ENCODE data around the gene USP40. TPM values are rescaled to one million over a fixed set of nuclear protein-coding genes. Genes with fewer than 3 reads are reported as not detected.

Gene USP40
- total and polyA plus RNA-seq, 2 experiments from 2014 or later = 5.7 to 11.7 TPM

DNA sequence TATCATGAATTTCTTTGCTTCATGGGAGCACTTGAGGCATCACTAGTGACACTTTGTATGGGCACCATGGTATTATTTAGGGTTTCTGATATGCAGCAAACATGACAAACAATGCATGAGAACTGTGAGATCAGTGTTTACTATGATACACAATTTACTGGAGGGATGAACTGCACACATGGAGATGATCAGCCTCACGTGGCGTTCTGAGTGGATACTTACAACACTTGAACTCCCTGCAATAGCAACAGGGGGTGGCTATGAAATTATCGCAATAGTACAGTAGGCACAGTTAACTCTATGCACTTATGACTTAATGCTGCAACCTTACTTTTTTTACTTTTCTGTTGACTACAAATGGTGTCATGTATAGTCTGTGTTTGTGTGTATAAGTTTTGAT is 32.4 kb upstream of the USP40 start:
- Mint-ChIP-seq H3K27me3 (ENCODE audit: insufficient read depth, low read depth, poor library complexity) (no peaks in the 10 kb centered on the region), H3K9me3 (peaks cover 15% of the 10 kb centered on the region), H3K4me3 (no peak overlapping the region), H3K27ac (no peak overlapping the region), H3K36me3 (ENCODE audit: low read depth) (no peaks in the 10 kb centered on the region), H3K4me1 (no peaks in the 10 kb centered on the region)
- no peaks in the 10 kb centered on the region for H3K36me3 ChIP-seq (ENCODE audit: insufficient read depth)
- no peaks in the 10 kb centered on the region; the same call in none of the 2 replicates for H3K9me2 ChIP-seq (ENCODE audit: insufficient read depth)
- DNase-seq (ENCODE audit: low spot score) (no peak), ATAC-seq (no peak)
- H3K4me2 ChIP-seq = no peak overlapping the region
- H3K27me3 ChIP-seq (ENCODE audit: insufficient read depth) = no peaks in the 10 kb centered on the region
- TF ChIP-seq EZH2phosphoT487 (IDR thresholded peaks at IDR 0.05; ENCODE audit: unreplicated experiment) = no peak
- TF ChIP-seq ZNF331 (CRISPR knock-in tag; IDR thresholded peaks at IDR 0.05; ENCODE audit: low read depth) = no peak
- TF ChIP-seq STAT1 (IDR thresholded peaks at IDR 0.05; ENCODE audit: unreplicated experiment) = no peak
- TF ChIP-seq, protein P1, sequence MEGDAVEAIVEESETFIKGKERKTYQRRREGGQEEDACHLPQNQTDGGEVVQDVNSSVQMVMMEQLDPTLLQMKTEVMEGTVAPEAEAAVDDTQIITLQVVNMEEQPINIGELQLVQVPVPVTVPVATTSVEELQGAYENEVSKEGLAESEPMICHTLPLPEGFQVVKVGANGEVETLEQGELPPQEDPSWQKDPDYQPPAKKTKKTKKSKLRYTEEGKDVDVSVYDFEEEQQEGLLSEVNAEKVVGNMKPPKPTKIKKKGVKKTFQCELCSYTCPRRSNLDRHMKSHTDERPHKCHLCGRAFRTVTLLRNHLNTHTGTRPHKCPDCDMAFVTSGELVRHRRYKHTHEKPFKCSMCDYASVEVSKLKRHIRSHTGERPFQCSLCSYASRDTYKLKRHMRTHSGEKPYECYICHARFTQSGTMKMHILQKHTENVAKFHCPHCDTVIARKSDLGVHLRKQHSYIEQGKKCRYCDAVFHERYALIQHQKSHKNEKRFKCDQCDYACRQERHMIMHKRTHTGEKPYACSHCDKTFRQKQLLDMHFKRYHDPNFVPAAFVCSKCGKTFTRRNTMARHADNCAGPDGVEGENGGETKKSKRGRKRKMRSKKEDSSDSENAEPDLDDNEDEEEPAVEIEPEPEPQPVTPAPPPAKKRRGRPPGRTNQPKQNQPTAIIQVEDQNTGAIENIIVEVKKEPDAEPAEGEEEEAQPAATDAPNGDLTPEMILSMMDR (conservative IDR thresholded peaks at IDR 0.05; ENCODE audit: low read depth in 2 of 2) = no peak
- TF ChIP-seq, protein P2, sequence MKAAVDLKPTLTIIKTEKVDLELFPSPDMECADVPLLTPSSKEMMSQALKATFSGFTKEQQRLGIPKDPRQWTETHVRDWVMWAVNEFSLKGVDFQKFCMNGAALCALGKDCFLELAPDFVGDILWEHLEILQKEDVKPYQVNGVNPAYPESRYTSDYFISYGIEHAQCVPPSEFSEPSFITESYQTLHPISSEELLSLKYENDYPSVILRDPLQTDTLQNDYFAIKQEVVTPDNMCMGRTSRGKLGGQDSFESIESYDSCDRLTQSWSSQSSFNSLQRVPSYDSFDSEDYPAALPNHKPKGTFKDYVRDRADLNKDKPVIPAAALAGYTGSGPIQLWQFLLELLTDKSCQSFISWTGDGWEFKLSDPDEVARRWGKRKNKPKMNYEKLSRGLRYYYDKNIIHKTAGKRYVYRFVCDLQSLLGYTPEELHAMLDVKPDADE (IDR thresholded peaks at IDR 0.05) = no peak
- no peak for TF ChIP-seq JUNB (IDR thresholded peaks at IDR 0.05; ENCODE audit: unreplicated experiment)
- TF ChIP-seq POLR2AphosphoS5 (IDR thresholded peaks at IDR 0.05; ENCODE audit: low read depth) = no peak
- TF ChIP-seq, protein P3, sequence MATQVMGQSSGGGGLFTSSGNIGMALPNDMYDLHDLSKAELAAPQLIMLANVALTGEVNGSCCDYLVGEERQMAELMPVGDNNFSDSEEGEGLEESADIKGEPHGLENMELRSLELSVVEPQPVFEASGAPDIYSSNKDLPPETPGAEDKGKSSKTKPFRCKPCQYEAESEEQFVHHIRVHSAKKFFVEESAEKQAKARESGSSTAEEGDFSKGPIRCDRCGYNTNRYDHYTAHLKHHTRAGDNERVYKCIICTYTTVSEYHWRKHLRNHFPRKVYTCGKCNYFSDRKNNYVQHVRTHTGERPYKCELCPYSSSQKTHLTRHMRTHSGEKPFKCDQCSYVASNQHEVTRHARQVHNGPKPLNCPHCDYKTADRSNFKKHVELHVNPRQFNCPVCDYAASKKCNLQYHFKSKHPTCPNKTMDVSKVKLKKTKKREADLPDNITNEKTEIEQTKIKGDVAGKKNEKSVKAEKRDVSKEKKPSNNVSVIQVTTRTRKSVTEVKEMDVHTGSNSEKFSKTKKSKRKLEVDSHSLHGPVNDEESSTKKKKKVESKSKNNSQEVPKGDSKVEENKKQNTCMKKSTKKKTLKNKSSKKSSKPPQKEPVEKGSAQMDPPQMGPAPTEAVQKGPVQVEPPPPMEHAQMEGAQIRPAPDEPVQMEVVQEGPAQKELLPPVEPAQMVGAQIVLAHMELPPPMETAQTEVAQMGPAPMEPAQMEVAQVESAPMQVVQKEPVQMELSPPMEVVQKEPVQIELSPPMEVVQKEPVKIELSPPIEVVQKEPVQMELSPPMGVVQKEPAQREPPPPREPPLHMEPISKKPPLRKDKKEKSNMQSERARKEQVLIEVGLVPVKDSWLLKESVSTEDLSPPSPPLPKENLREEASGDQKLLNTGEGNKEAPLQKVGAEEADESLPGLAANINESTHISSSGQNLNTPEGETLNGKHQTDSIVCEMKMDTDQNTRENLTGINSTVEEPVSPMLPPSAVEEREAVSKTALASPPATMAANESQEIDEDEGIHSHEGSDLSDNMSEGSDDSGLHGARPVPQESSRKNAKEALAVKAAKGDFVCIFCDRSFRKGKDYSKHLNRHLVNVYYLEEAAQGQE (IDR thresholded peaks at IDR 0.05; ENCODE audit: unreplicated experiment) = no peak
- TF ChIP-seq EZH2 (IDR thresholded peaks at IDR 0.05; ENCODE audit: low read depth, unreplicated experiment) = no peak
- TF ChIP-seq, protein P4, sequence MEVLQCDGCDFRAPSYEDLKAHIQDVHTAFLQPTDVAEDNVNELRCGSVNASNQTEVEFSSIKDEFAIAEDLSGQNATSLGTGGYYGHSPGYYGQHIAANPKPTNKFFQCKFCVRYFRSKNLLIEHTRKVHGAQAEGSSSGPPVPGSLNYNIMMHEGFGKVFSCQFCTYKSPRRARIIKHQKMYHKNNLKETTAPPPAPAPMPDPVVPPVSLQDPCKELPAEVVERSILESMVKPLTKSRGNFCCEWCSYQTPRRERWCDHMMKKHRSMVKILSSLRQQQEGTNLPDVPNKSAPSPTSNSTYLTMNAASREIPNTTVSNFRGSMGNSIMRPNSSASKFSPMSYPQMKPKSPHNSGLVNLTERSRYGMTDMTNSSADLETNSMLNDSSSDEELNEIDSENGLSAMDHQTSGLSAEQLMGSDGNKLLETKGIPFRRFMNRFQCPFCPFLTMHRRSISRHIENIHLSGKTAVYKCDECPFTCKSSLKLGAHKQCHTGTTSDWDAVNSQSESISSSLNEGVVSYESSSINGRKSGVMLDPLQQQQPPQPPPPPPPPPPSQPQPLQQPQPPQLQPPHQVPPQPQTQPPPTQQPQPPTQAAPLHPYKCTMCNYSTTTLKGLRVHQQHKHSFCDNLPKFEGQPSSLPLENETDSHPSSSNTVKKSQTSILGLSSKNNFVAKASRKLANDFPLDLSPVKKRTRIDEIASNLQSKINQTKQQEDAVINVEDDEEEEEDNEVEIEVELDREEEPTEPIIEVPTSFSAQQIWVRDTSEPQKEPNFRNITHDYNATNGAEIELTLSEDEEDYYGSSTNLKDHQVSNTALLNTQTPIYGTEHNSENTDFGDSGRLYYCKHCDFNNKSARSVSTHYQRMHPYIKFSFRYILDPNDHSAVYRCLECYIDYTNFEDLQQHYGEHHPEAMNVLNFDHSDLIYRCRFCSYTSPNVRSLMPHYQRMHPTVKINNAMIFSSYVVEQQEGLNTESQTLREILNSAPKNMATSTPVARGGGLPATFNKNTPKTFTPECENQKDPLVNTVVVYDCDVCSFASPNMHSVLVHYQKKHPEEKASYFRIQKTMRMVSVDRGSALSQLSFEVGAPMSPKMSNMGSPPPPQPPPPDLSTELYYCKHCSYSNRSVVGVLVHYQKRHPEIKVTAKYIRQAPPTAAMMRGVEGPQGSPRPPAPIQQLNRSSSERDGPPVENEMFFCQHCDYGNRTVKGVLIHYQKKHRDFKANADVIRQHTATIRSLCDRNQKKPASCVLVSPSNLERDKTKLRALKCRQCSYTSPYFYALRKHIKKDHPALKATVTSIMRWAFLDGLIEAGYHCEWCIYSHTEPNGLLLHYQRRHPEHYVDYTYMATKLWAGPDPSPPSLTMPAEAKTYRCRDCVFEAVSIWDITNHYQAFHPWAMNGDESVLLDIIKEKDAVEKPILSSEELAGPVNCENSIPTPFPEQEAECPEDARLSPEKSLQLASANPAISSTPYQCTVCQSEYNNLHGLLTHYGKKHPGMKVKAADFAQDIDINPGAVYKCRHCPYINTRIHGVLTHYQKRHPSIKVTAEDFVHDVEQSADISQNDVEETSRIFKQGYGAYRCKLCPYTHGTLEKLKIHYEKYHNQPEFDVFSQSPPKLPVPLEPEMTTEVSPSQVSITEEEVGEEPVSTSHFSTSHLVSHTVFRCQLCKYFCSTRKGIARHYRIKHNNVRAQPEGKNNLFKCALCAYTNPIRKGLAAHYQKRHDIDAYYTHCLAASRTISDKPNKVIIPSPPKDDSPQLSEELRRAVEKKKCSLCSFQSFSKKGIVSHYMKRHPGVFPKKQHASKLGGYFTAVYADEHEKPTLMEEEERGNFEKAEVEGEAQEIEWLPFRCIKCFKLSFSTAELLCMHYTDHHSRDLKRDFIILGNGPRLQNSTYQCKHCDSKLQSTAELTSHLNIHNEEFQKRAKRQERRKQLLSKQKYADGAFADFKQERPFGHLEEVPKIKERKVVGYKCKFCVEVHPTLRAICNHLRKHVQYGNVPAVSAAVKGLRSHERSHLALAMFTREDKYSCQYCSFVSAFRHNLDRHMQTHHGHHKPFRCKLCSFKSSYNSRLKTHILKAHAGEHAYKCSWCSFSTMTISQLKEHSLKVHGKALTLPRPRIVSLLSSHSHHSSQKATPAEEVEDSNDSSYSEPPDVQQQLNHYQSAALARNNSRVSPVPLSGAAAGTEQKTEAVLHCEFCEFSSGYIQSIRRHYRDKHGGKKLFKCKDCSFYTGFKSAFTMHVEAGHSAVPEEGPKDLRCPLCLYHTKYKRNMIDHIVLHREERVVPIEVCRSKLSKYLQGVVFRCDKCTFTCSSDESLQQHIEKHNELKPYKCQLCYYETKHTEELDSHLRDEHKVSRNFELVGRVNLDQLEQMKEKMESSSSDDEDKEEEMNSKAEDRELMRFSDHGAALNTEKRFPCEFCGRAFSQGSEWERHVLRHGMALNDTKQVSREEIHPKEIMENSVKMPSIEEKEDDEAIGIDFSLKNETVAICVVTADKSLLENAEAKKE (CRISPR knock-in tag; IDR thresholded peaks at IDR 0.05) = no peak
- no peak for TF ChIP-seq NANOG (IDR thresholded peaks at IDR 0.05; ENCODE audit: borderline replicate concordance)
- TF ChIP-seq CREB1 (CRISPR knock-in tag; IDR thresholded peaks at IDR 0.05; ENCODE audit: low read depth) = no peak
- no peak for TF ChIP-seq ZNF114 (CRISPR knock-in tag; IDR thresholded peaks at IDR 0.05)
- H3K79me2 ChIP-seq (replicated peaks; ENCODE audit: insufficient read depth) = no peaks in the 10 kb centered on the region
- H4K20me1 ChIP-seq (replicated peaks; ENCODE audit: insufficient read depth) = no peaks in the 10 kb centered on the region
- no peak overlapping the region for H3K27ac ChIP-seq (ENCODE audit: low read depth)
- H3K4me1 ChIP-seq (ENCODE audit: insufficient read depth) = no peaks in the 10 kb centered on the region
- H2AFZ ChIP-seq = no peak overlapping the region
- no peak overlapping the region for H3K4me3 ChIP-seq
- H3F3A ChIP-seq (replicated peaks; ENCODE audit: low read depth) = no peaks in the 10 kb centered on the region

All from GM23338 (cell line).